ENCODE results near the gene ZC3HAV1.

GRCh38 chr7:139044813-139045794 lies 64.4 kb downstream of the ZC3HAV1 start:
- TF ChIP-seq CTCF (conservative IDR thresholded peaks at IDR 0.05; ENCODE audit: low read length) (no peak), EZH2phosphoT487 (IDR thresholded peaks at IDR 0.05; ENCODE audit: borderline replicate concordance, low read depth, low read length) (no peak)

All from OCI-LY7 (cell line).